Measurements from ENCODE around the gene PPME1. TPM values are rescaled to one million over a fixed set of nuclear protein-coding genes. Genes with fewer than 3 reads are reported as not detected.

Gene PPME1
- total RNA-seq, 2 donors from 2014 or later, result 41.1 to 45.7 TPM

DNA sequence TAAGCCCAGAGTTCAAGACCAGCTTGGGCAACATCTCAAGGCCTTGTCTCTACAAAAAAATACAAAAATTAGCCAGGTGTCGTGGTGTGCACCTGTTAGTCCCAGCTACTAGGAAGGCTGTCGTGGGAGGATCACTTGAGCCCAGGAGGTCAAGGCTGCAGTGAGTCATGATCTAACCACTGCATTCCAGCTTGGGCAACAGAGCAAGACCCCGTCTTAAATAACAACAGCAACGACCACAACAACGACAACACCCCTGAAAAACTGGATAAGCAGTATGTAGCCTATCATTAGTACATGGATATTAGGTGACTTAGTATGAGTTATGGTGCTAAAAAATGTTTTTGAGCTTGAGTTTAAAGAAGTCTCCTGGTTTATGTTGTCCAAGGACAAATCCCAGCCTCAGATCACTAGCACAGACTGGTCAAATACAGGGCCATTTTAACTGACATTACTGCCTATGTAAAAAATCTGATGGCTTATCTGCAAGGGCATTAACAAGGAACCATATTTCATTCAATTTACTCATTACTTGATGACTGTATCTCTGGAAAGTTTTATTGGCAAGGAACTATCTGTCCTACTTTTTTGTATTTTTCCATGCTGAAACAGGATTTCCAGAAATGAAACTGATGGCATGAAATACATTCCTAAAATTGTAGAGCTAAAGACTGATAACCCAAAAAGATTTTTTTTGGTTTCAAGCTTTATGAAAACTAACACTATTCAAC lies 23.7 kb upstream of the PPME1 start:
- no peaks in the 10 kb centered on the region for H3K27me3 ChIP-seq (replicated peaks; ENCODE audit: insufficient read depth)
- H3K4me1 ChIP-seq (replicated peaks), result no peaks in the 10 kb centered on the region
- DNase-seq (ENCODE audit: low spot score), result no peak
- H3K9me3 ChIP-seq, result no peaks in the 10 kb centered on the region
- TF ChIP-seq POLR2A (IDR thresholded peaks at IDR 0.05) (no peak), POLR2AphosphoS5 (IDR thresholded peaks at IDR 0.05) (no peak), CTCF (IDR thresholded peaks at IDR 0.05) (no peak)
- H3K36me3 ChIP-seq, result no peaks in the 10 kb centered on the region
- H3K27ac ChIP-seq, result no peak overlapping the region
- no peak overlapping the region for H3K4me3 ChIP-seq
- intact Hi-C loops (cut with DNase I), result no loop called here
- 97% methylated on average over 5 of the region's 5 CpGs for WGBS

DNA sequence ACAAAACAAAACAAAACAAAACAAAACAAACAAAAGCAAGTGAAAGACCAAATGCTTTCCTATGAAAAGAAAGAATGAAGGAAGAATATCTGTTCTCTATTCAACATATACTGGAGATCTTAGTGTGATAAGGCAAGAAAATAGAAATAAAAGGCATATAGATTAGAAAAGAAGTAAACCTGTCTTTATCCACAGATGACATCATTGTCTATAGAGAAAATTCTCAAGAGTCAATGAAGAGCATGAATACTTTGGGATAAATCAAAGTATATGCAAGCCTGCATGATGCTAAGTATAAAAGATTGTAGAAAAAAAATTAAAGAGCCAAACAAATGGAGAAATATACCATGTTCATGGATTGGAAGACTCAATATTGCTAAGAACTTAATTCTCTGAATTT lies 17.9 kb upstream of the PPME1 start:
- no peak for TF ChIP-seq POLR2AphosphoS5 (IDR thresholded peaks at IDR 0.05)
- TF ChIP-seq CTCF (IDR thresholded peaks at IDR 0.05), result no peak
- TF ChIP-seq POLR2A (IDR thresholded peaks at IDR 0.05), result no peak
- no peak overlapping the region for H3K4me3 ChIP-seq
- intact Hi-C loops (cut with DNase I), result no loop called here
- no peak for DNase-seq (ENCODE audit: low spot score)
- H3K27me3 ChIP-seq (replicated peaks; ENCODE audit: insufficient read depth), result no peaks in the 10 kb centered on the region
- H3K27ac ChIP-seq, result no peak overlapping the region
- no peaks in the 10 kb centered on the region for H3K9me3 ChIP-seq
- H3K4me1 ChIP-seq (replicated peaks), result no peaks in the 10 kb centered on the region
- H3K36me3 ChIP-seq, result no peaks in the 10 kb centered on the region

- intact Hi-C loops (cut with DNase I), result no loop called here
- no peaks in the 10 kb centered on the region for H3K4me1 ChIP-seq (replicated peaks)
- H3K27ac ChIP-seq, result no peak overlapping the region
- H3K27me3 ChIP-seq (replicated peaks; ENCODE audit: insufficient read depth), result no peaks in the 10 kb centered on the region
- no peaks in the 10 kb centered on the region for H3K9me3 ChIP-seq
- 97% methylated on average over 1 of the region's 1 CpG for WGBS
- no peaks in the 10 kb centered on the region for H3K36me3 ChIP-seq
- no peak for DNase-seq (ENCODE audit: low spot score)
- no peak overlapping the region for H3K4me3 ChIP-seq
- TF ChIP-seq CTCF (IDR thresholded peaks at IDR 0.05) (no peak), POLR2AphosphoS5 (IDR thresholded peaks at IDR 0.05) (no peak), POLR2A (IDR thresholded peaks at IDR 0.05) (no peak)
Observed at GRCh38 chr11:74154620-74155281, 16.3 kb upstream of the PPME1 start.

GRCh38 chr11:74157169-74157568 lies 13.9 kb upstream of the PPME1 start:
- WGBS, result 74% methylated on average over 1 of the region's 1 CpG
- Histone ChIP-seq H3K4me3 (no peak overlapping the region), H3K27ac (no peak overlapping the region), H3K9me3 (no peaks in the 10 kb centered on the region), H3K4me1 (replicated peaks) (no peaks in the 10 kb centered on the region), H3K27me3 (replicated peaks; ENCODE audit: insufficient read depth) (no peaks in the 10 kb centered on the region), H3K36me3 (no peaks in the 10 kb centered on the region)
- DNase-seq (ENCODE audit: low spot score), result no peak
- intact Hi-C loops (cut with DNase I), result no loop called here
- TF ChIP-seq CTCF (IDR thresholded peaks at IDR 0.05) (no peak), POLR2AphosphoS5 (IDR thresholded peaks at IDR 0.05) (no peak), POLR2A (IDR thresholded peaks at IDR 0.05) (no peak)

GRCh38 chr11:74159642-74160041 lies 11.4 kb upstream of the PPME1 start:
- no peak for DNase-seq (ENCODE audit: low spot score)
- Histone ChIP-seq H3K4me1 (replicated peaks) (no peaks in the 10 kb centered on the region), H3K27ac (no peak overlapping the region), H3K4me3 (no peak overlapping the region), H3K36me3 (no peaks in the 10 kb centered on the region), H3K27me3 (replicated peaks; ENCODE audit: insufficient read depth) (no peaks in the 10 kb centered on the region), H3K9me3 (no peaks in the 10 kb centered on the region)
- intact Hi-C loops (cut with DNase I), result no loop called here
- no peak for TF ChIP-seq CTCF (IDR thresholded peaks at IDR 0.05)
- no peak for TF ChIP-seq POLR2A (IDR thresholded peaks at IDR 0.05)
- TF ChIP-seq POLR2AphosphoS5 (IDR thresholded peaks at IDR 0.05), result no peak

Measured in prostate gland (tissue), 2 donors.